ENCODE results near the gene RBM39.
"Not testable (repeated sequence)": the region's sequence is repeated elsewhere in the genome, so short reads cannot be mapped to it uniquely, and the experiment has no call there.

DNA sequence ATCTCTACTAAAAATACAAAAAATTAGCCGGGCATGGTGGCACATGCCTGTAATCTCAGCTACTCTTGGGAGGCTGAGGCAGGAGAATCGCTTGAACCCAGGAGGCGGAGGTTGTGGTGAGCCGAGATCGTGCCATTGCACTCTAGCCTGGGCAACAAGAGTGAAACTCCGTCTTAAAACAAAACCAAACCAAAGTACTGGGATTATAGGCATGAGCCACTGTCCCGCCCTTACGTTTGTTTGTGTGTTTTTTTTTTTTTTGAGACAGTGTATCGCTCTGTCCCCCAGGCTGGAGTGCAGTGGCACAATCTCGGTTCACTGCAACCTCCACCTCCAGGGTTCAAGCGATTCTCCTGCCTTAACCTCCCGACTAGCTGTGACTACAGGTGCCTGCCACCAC lies 41.8 kb upstream of the RBM39 start:
- not testable (repeated sequence) for TF ChIP-seq CTCF, POLR2A (IDR thresholded peaks at IDR 0.05)
